Trophoblast cell (in vitro differentiated cells and primary cell): ENCODE measurements around the gene BFSP2.
A peak's percentile ranks its signal among the peaks of the same experiment; 100 is the strongest.

Experiments
- DNase-seq, 2 donors: peaks; one replicate each; pipeline ENCODE4 v3.0.0-alpha.2; 2016
- H2AFZ ChIP-seq: 2 replicates; pipeline ENCODE4 v1.6.1; 2013; ENCODE audit warnings: low read length, moderate library complexity, mild to moderate bottlenecking; ENCODE audit not compliant: insufficient read depth, poor library complexity
- H2AK5ac ChIP-seq: 2 replicates; pipeline ENCODE4 v1.6.1; 2013; ENCODE audit warnings: mild to moderate bottlenecking, low read length
- H2BK120ac ChIP-seq: 2 replicates; pipeline ENCODE4 v1.6.1; 2013; ENCODE audit warnings: low read length, mild to moderate bottlenecking, moderate library complexity; ENCODE audit not compliant: insufficient read depth, poor library complexity
- H2BK12ac ChIP-seq: 2 replicates; pipeline ENCODE4 v1.6.1; 2013; ENCODE audit warnings: mild to moderate bottlenecking, low read length, moderate library complexity
- H2BK5ac ChIP-seq: 2 replicates; pipeline ENCODE4 v1.6.1; 2013; ENCODE audit warnings: low read length, low read depth, moderate library complexity, mild to moderate bottlenecking; ENCODE audit not compliant: poor library complexity
- H3K14ac ChIP-seq: 2 replicates; pipeline ENCODE4 v1.6.1; 2013; ENCODE audit warnings: mild to moderate bottlenecking, low read length
- H3K18ac ChIP-seq: 2 replicates; pipeline ENCODE4 v1.6.1; 2013; ENCODE audit warnings: mild to moderate bottlenecking, low read length
- H3K23ac ChIP-seq: 2 replicates; pipeline ENCODE4 v1.6.1; 2013; ENCODE audit warnings: low read length
- H3K27ac ChIP-seq: 2 replicates; pipeline ENCODE4 v1.5.1; 2013; ENCODE audit warnings: low read depth, mild to moderate bottlenecking, inconsistent platforms, low read length, moderate library complexity
- H3K27me3 ChIP-seq: 2 replicates; pipeline ENCODE4 v1.6.1; 2013; ENCODE audit warnings: inconsistent platforms, mild to moderate bottlenecking, low read length, moderate library complexity; ENCODE audit not compliant: insufficient read depth
- H3K36me3 ChIP-seq, 2 experiments: 1 replicate in 1 of 2; 2 replicates in 1 of 2; pipeline ENCODE4 v1.6.1; 2013; ENCODE audit warnings: low read length in 2 of 2, mild to moderate bottlenecking in 2 of 2, moderate library complexity in 1 of 2; ENCODE audit not compliant: insufficient read depth in 2 of 2, control insufficient read depth in 1 of 2
- H3K4ac ChIP-seq: 2 replicates; pipeline ENCODE4 v1.6.1; 2013; ENCODE audit warnings: low read depth, mild to moderate bottlenecking, low read length, moderate library complexity
- H3K4me1 ChIP-seq, 2 experiments: 1 replicate in 1 of 2; 2 replicates in 1 of 2; pipeline ENCODE4 v1.6.1; 2013; ENCODE audit warnings: low read length in 2 of 2, mild to moderate bottlenecking in 2 of 2, moderate library complexity in 1 of 2; ENCODE audit not compliant: insufficient read depth in 2 of 2, control insufficient read depth in 1 of 2
- H3K4me2 ChIP-seq: 2 replicates; pipeline ENCODE4 v1.6.1; 2013; ENCODE audit warnings: inconsistent platforms, mild to moderate bottlenecking, low read length, moderate library complexity
- H3K4me3 ChIP-seq: 2 replicates; pipeline ENCODE4 v1.5.1; 2013; ENCODE audit warnings: mild to moderate bottlenecking, low read depth, low read length, inconsistent platforms
- H3K79me1 ChIP-seq: one replicate; pipeline ENCODE4 v1.6.1; 2013; ENCODE audit warnings: low read length
- H3K79me2 ChIP-seq: 2 replicates; pipeline ENCODE4 v1.6.1; 2013; ENCODE audit warnings: low read length, mild to moderate bottlenecking; ENCODE audit not compliant: control insufficient read depth, insufficient read depth, poor library complexity
- H3K9ac ChIP-seq: 2 replicates; pipeline ENCODE4 v1.6.1; 2013; ENCODE audit warnings: mild to moderate bottlenecking, low read length
- H3K9me3 ChIP-seq: 2 replicates; pipeline ENCODE4 v1.6.1; 2013; ENCODE audit warnings: low read depth, mild to moderate bottlenecking, control low read depth, inconsistent platforms, low read length; ENCODE audit not compliant: insufficient read depth
- H4K12ac ChIP-seq: 2 replicates; pipeline ENCODE4 v1.6.1; 2013; ENCODE audit warnings: low read depth, mild to moderate bottlenecking, low read length, moderate library complexity
- H4K8ac ChIP-seq: 2 replicates; pipeline ENCODE4 v1.6.1; 2013; ENCODE audit warnings: low read depth, mild to moderate bottlenecking, low read length, moderate library complexity
- H4K91ac ChIP-seq: one replicate; pipeline ENCODE4 v1.6.1; 2013; ENCODE audit warnings: low read depth, mild to moderate bottlenecking, low read length, moderate library complexity
- WGBS: extraction: QIAGEN DNeasy Blood & Tissue Kit; methylation state at CpG from one replicate; pipeline ENCODE4 v1.1.7; 2013; ENCODE audit warnings: missing lambda C conversion rate; ENCODE audit not compliant: insufficient read length, insufficient coverage; ENCODE audit errors: extremely low coverage; 5-methylcytosine and 5-hydroxymethylcytosine counted together

The BFSP2 gene

GRCh38 chr3:133361435-133361834 lies 38.4 kb upstream of the BFSP2 start:
- no peaks in the 10 kb centered on the region for H3K9me3 ChIP-seq
- no CpG with 5 or more reads among the region's 4 CpGs for WGBS
- DNase-seq: no peak
- no peak overlapping the region for H3K23ac ChIP-seq
- H2BK120ac ChIP-seq: no peak overlapping the region
- H3K4me3 ChIP-seq: no peak overlapping the region
- no peak overlapping the region for H3K14ac ChIP-seq
- H3K9ac ChIP-seq: no peak overlapping the region
- no peak overlapping the region for H3K4ac ChIP-seq
- H4K8ac ChIP-seq: no peak overlapping the region
- H2BK5ac ChIP-seq: no peak overlapping the region
- H3K27ac ChIP-seq: no peak overlapping the region
- no peak overlapping the region for H4K91ac ChIP-seq
- no peak overlapping the region for H3K4me2 ChIP-seq
- no peak overlapping the region for H2BK12ac ChIP-seq
- no peaks in the 10 kb centered on the region for H3K36me3 ChIP-seq
- no peak overlapping the region for H2AK5ac ChIP-seq
- no peaks in the 10 kb centered on the region for H3K79me1 ChIP-seq
- no peaks in the 10 kb centered on the region for H3K27me3 ChIP-seq
- no peaks in the 10 kb centered on the region for H3K79me2 ChIP-seq
- peaks cover 3 to 4% of the 10 kb centered on the region in 2 experiments for H3K4me1 ChIP-seq
- H3K18ac ChIP-seq: no peak overlapping the region
- H4K12ac ChIP-seq: no peak overlapping the region
- H2AFZ ChIP-seq: no peak overlapping the region

GRCh38 chr3:133362539-133362938 lies 37.3 kb upstream of the BFSP2 start:
- no peak overlapping the region for H3K4me3 ChIP-seq
- no peak overlapping the region for H2BK12ac ChIP-seq
- no peak overlapping the region for H3K18ac ChIP-seq
- H3K4ac ChIP-seq: no peak overlapping the region
- H2BK120ac ChIP-seq: no peak overlapping the region
- no peak overlapping the region for H2AFZ ChIP-seq
- no peak overlapping the region for H4K12ac ChIP-seq
- no peaks in the 10 kb centered on the region for H3K36me3 ChIP-seq
- H3K27me3 ChIP-seq: no peaks in the 10 kb centered on the region
- H2AK5ac ChIP-seq: no peak overlapping the region
- no peak overlapping the region for H3K27ac ChIP-seq
- H3K14ac ChIP-seq: no peak overlapping the region
- no peak overlapping the region for H3K23ac ChIP-seq
- H4K91ac ChIP-seq: no peak overlapping the region
- no peak overlapping the region for H3K4me2 ChIP-seq
- no peaks in the 10 kb centered on the region for H3K79me2 ChIP-seq
- no peaks in the 10 kb centered on the region for H3K79me1 ChIP-seq
- H3K9ac ChIP-seq: no peak overlapping the region
- H3K4me1 ChIP-seq: peaks cover 3 to 4% of the 10 kb centered on the region in 2 experiments
- H3K9me3 ChIP-seq: no peaks in the 10 kb centered on the region
- DNase-seq: no peak
- H2BK5ac ChIP-seq: no peak overlapping the region
- no CpG with 5 or more reads among the region's 4 CpGs for WGBS
- H4K8ac ChIP-seq: no peak overlapping the region

GRCh38 chr3:133364704-133365103 lies 35.2 kb upstream of the BFSP2 start:
- no peaks in the 10 kb centered on the region for H3K79me2 ChIP-seq
- H3K9ac ChIP-seq: no peak overlapping the region
- no peak overlapping the region for H3K4me2 ChIP-seq
- H2AK5ac ChIP-seq: no peak overlapping the region
- H2AFZ ChIP-seq: no peak overlapping the region
- H3K4ac ChIP-seq: no peak overlapping the region
- peaks cover 3 to 4% of the 10 kb centered on the region in 2 experiments for H3K4me1 ChIP-seq
- H3K14ac ChIP-seq: no peak overlapping the region
- no peaks in the 10 kb centered on the region for H3K9me3 ChIP-seq
- no CpG with 5 or more reads among the region's 4 CpGs for WGBS
- H3K27me3 ChIP-seq: no peaks in the 10 kb centered on the region
- H3K79me1 ChIP-seq: no peaks in the 10 kb centered on the region
- no peak overlapping the region for H4K8ac ChIP-seq
- H2BK120ac ChIP-seq: no peak overlapping the region
- H3K18ac ChIP-seq: no peak overlapping the region
- no peak overlapping the region for H2BK5ac ChIP-seq
- H3K27ac ChIP-seq: no peak overlapping the region
- no peaks in the 10 kb centered on the region for H3K36me3 ChIP-seq
- no peak overlapping the region for H4K12ac ChIP-seq
- no peak overlapping the region for H3K4me3 ChIP-seq
- H2BK12ac ChIP-seq: no peak overlapping the region
- H3K23ac ChIP-seq: no peak overlapping the region
- no peak overlapping the region for H4K91ac ChIP-seq
- no peak for DNase-seq

- Histone ChIP-seq H4K12ac (no peak overlapping the region), H3K9ac (no peak overlapping the region), H2BK12ac (no peak overlapping the region), H2BK5ac (no peak overlapping the region), H2AK5ac (no peak overlapping the region), H3K27ac (no peak overlapping the region), H3K4ac (no peak overlapping the region), H3K4me3 (no peak overlapping the region), H4K91ac (no peak overlapping the region), H4K8ac (no peak overlapping the region), H3K18ac (no peak overlapping the region), H2AFZ (no peak overlapping the region), H3K27me3 (no peaks in the 10 kb centered on the region), H3K4me2 (no peak overlapping the region), H2BK120ac (no peak overlapping the region), H3K79me2 (no peaks in the 10 kb centered on the region), H3K79me1 (no peaks in the 10 kb centered on the region), H3K9me3 (no peaks in the 10 kb centered on the region), H3K14ac (no peak overlapping the region), H3K23ac (peak overlapping the region; percentile 62), H3K4me1 (no peaks in the 10 kb centered on the region), H3K36me3 (no peaks in the 10 kb centered on the region)
- no CpG with 5 or more reads among the region's 2 CpGs for WGBS
- DNase-seq: peak; percentile 58 to 72
Measured at GRCh38 chr3:133366921-133367320, 32.9 kb upstream of the BFSP2 start.
